ENCODE measurements around the gene FARS2. TPM values are rescaled to one million over a fixed set of nuclear protein-coding genes. Genes with fewer than 3 reads are reported as not detected.

Gene FARS2
- total RNA-seq, 5 donors from 2014 or later (not counting 1 experiment from before 2014, with no cell fraction given) = 17.9 to 24.2 (median 20.3) TPM

DNA sequence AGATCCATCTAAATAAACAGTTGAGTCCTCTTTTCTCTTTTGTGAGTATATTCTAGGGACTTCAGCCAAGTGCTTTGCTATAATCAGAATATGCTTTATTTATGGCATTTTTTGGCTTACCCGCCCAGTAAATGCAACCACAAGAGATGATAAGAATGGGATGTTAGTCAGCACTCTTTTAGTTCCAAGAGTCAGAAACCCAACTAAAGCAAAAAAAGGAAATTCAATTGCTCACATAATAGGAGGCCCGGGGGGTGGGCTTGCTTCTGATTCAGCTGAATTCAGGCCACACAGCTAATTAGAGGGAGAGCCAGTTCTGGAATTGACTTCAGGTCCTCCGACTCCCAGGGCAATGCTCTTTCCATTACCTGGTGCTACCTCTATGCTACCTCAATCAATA lies 250.6 kb downstream of the FARS2 start:
- no CpG with 5 or more reads among the region's 3 CpGs for WGBS (ENCODE audit: insufficient coverage)

GRCh38 chr6:5512422-5512821 lies 251.1 kb downstream of the FARS2 start:
- Mint-ChIP-seq H3K9me3 (no peaks in the 10 kb centered on the region), H3K27me3 (no peaks in the 10 kb centered on the region), H3K27ac (no peak overlapping the region), H3K36me3 (peaks cover 12% of the 10 kb centered on the region), H3K4me1 (peaks cover 29 to 50% (median 47%) of the 10 kb centered on the region in 3 donors), H3K4me3 (no peak overlapping the region)
- Histone ChIP-seq H3K9me3 (no peaks in the 10 kb centered on the region), H3K4me3 (ENCODE audit: control insufficient read depth in 1 of 2, extremely low read depth in 1 of 2, low read length in 1 of 2) (no peak overlapping the region), H3K4me1 (ENCODE audit: control insufficient read depth in 1 of 2, extremely low read depth in 1 of 2, insufficient read depth in 2 of 2, low read length in 2 of 2) (peaks cover 7 to 16% of the 10 kb centered on the region in 2 experiments), H3K27me3 (replicated peaks in 1 of 2; ENCODE audit: control insufficient read depth in 2 of 2, extremely low read depth in 1 of 2, insufficient read depth in 2 of 2, low read length in 1 of 2) (no peaks in the 10 kb centered on the region), H3K27ac (ENCODE audit: low read length) (no peak overlapping the region), H3K36me3 (ENCODE audit: control insufficient read depth in 2 of 2, extremely low read depth in 1 of 2, insufficient read depth in 1 of 2, low read length in 1 of 2) (no peaks in the 10 kb centered on the region)
- ChIA-PET CTCF (no interaction called here), POLR2A (no interaction called here)
- WGBS (ENCODE audit: insufficient coverage) = no CpG with 5 or more reads among the region's 2 CpGs
- DNase-seq (no peak), ATAC-seq (replicated peaks in 1 of 4) (no peak)

More for the DNA sequence above, 250.6 kb downstream of the FARS2 start:
- ATAC-seq (replicated peaks in 1 of 4) (no peak), DNase-seq (no peak)
- Mint-ChIP-seq H3K4me1 (peaks cover 30 to 50% (median 48%) of the 10 kb centered on the region in 3 donors), H3K9me3 (no peaks in the 10 kb centered on the region), H3K27ac (no peak overlapping the region), H3K4me3 (no peak overlapping the region), H3K36me3 (peaks cover 12% of the 10 kb centered on the region), H3K27me3 (no peaks in the 10 kb centered on the region)
- Histone ChIP-seq H3K27me3 (replicated peaks in 1 of 2; ENCODE audit: control insufficient read depth in 2 of 2, extremely low read depth in 1 of 2, insufficient read depth in 2 of 2, low read length in 1 of 2) (no peaks in the 10 kb centered on the region), H3K9me3 (no peaks in the 10 kb centered on the region), H3K4me3 (ENCODE audit: control insufficient read depth in 1 of 2, extremely low read depth in 1 of 2, low read length in 1 of 2) (no peak overlapping the region), H3K27ac (ENCODE audit: low read length) (no peak overlapping the region), H3K36me3 (ENCODE audit: control insufficient read depth in 2 of 2, extremely low read depth in 1 of 2, insufficient read depth in 1 of 2, low read length in 1 of 2) (no peaks in the 10 kb centered on the region), H3K4me1 (ENCODE audit: control insufficient read depth in 1 of 2, extremely low read depth in 1 of 2, insufficient read depth in 2 of 2, low read length in 2 of 2) (peaks cover 10 to 14% of the 10 kb centered on the region in 2 experiments)
- ChIA-PET POLR2A (no interaction called here), CTCF (no interaction called here)

DNA sequence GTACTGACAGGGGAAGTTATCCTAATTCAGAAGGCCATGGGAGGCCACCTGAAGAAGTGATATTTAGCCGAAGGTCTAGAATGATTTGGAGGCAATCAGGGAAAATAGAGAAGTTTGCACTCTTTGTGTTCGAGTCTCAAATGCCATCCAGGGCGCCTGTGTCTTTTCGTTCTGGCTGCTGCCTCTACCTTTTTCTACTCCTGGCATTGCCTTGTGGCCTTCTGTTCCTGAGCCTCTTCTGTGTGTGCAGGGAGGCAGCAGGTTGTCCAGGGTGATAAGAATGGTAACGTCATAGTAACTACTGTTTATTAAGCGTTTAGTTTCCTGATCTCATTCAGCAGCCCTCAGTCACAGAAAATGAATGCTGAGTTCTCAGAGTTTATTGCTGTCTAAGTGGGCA lies 252.1 kb downstream of the FARS2 start:
- peaks cover 12% of the 10 kb centered on the region for H3K36me3 Mint-ChIP-seq
- CTCF ChIA-PET = no interaction called here
- H3K27me3 Mint-ChIP-seq = no peaks in the 10 kb centered on the region
- WGBS (ENCODE audit: insufficient coverage) = 93% methylated on average over 3 of the region's 6 CpGs
- H3K4me3 Mint-ChIP-seq = no peak overlapping the region
- H3K27ac Mint-ChIP-seq = no peak overlapping the region
- Histone ChIP-seq H3K9me3 (no peaks in the 10 kb centered on the region), H3K27me3 (replicated peaks in 1 of 2; ENCODE audit: control insufficient read depth in 2 of 2, extremely low read depth in 1 of 2, insufficient read depth in 2 of 2, low read length in 1 of 2) (no peaks in the 10 kb centered on the region), H3K4me1 (ENCODE audit: control insufficient read depth in 1 of 2, extremely low read depth in 1 of 2, insufficient read depth in 2 of 2, low read length in 2 of 2) (peaks cover 10 to 15% of the 10 kb centered on the region in 2 experiments), H3K27ac (ENCODE audit: low read length) (no peak overlapping the region), H3K4me3 (ENCODE audit: control insufficient read depth in 1 of 2, extremely low read depth in 1 of 2, low read length in 1 of 2) (no peak overlapping the region), H3K36me3 (ENCODE audit: control insufficient read depth in 2 of 2, extremely low read depth in 1 of 2, insufficient read depth in 1 of 2, low read length in 1 of 2) (no peaks in the 10 kb centered on the region)
- POLR2A ChIA-PET = no interaction called here
- ATAC-seq (replicated peaks in 1 of 4) (no peak), DNase-seq (no peak)
- H3K4me1 Mint-ChIP-seq = peaks cover 33 to 49% (median 46%) of the 10 kb centered on the region in 3 donors
- no peaks in the 10 kb centered on the region for H3K9me3 Mint-ChIP-seq

- H3K9me3 ChIP-seq = no peaks in the 10 kb centered on the region
- H3K4me3 ChIP-seq (ENCODE audit: control insufficient read depth in 1 of 2, extremely low read depth in 1 of 2, low read length in 1 of 2) = no peak overlapping the region
- no peak for ATAC-seq (replicated peaks in 1 of 4)
- H3K4me1 Mint-ChIP-seq = peaks cover 39 to 56% (median 49%) of the 10 kb centered on the region in 3 donors
- no peak for DNase-seq
- POLR2A ChIA-PET = no interaction called here
- H3K27ac ChIP-seq (ENCODE audit: low read length) = no peak overlapping the region
- no peaks in the 10 kb centered on the region for H3K27me3 Mint-ChIP-seq
- H3K9me3 Mint-ChIP-seq = no peaks in the 10 kb centered on the region
- CTCF ChIA-PET = no interaction called here
- no peak overlapping the region for H3K27ac Mint-ChIP-seq
- peaks cover 13 to 19% of the 10 kb centered on the region in 2 experiments for H3K4me1 ChIP-seq (ENCODE audit: control insufficient read depth in 1 of 2, extremely low read depth in 1 of 2, insufficient read depth in 2 of 2, low read length in 2 of 2)
- H3K36me3 Mint-ChIP-seq = peaks cover 8% of the 10 kb centered on the region
- H3K36me3 ChIP-seq (ENCODE audit: control insufficient read depth in 2 of 2, extremely low read depth in 1 of 2, insufficient read depth in 1 of 2, low read length in 1 of 2) = no peaks in the 10 kb centered on the region
- H3K27me3 ChIP-seq (replicated peaks in 1 of 2; ENCODE audit: control insufficient read depth in 2 of 2, extremely low read depth in 1 of 2, insufficient read depth in 2 of 2, low read length in 1 of 2) = no peaks in the 10 kb centered on the region
- no peak overlapping the region for H3K4me3 Mint-ChIP-seq
These were observed 253.0 kb downstream of the FARS2 start for GRCh38 chr6:5514353-5514752.

GRCh38 chr6:5515200-5515599 lies 253.9 kb downstream of the FARS2 start:
- Mint-ChIP-seq H3K36me3 (peaks cover 2% of the 10 kb centered on the region), H3K27ac (no peak overlapping the region), H3K9me3 (no peaks in the 10 kb centered on the region), H3K4me3 (no peak overlapping the region), H3K27me3 (no peaks in the 10 kb centered on the region), H3K4me1 (peaks cover 46 to 65% (median 57%) of the 10 kb centered on the region in 3 donors)
- Histone ChIP-seq H3K9me3 (no peaks in the 10 kb centered on the region), H3K4me1 (ENCODE audit: control insufficient read depth in 1 of 2, extremely low read depth in 1 of 2, insufficient read depth in 2 of 2, low read length in 2 of 2) (peaks cover 21 to 27% of the 10 kb centered on the region in 2 experiments), H3K4me3 (ENCODE audit: control insufficient read depth in 1 of 2, extremely low read depth in 1 of 2, low read length in 1 of 2) (no peak overlapping the region), H3K27ac (ENCODE audit: low read length) (no peak overlapping the region), H3K36me3 (ENCODE audit: control insufficient read depth in 2 of 2, extremely low read depth in 1 of 2, insufficient read depth in 1 of 2, low read length in 1 of 2) (no peaks in the 10 kb centered on the region), H3K27me3 (replicated peaks in 1 of 2; ENCODE audit: control insufficient read depth in 2 of 2, extremely low read depth in 1 of 2, insufficient read depth in 2 of 2, low read length in 1 of 2) (no peaks in the 10 kb centered on the region)
- ChIA-PET POLR2A (no interaction called here), CTCF (no interaction called here)
- ATAC-seq (replicated peaks in 1 of 4) (no peak), DNase-seq (no peak)
- 100% methylated on average over 1 of the region's 4 CpGs for WGBS (ENCODE audit: insufficient coverage)

DNA sequence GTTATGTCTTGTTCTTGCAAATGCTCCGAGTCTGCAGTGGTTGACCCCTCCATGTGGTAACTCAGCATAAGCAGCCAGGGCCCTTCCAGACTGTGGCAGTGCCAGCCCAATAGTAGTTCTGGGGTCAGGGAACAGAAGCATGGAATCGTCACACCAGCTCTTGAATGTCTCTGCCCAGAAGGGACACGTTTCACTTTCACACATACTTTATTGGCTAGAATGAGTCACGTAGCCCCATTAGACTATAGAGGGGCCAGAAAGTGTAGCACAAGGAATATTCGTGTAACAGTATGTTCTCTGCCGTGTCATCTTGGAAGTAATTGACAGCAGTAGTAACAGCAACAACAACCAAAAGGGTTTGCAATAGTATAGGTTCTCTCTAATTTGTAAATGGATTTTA lies 254.7 kb downstream of the FARS2 start:
- no peak overlapping the region for H3K27ac ChIP-seq (ENCODE audit: low read length)
- ATAC-seq (replicated peaks in 1 of 4) (no peak), DNase-seq (no peak)
- Mint-ChIP-seq H3K4me3 (no peak overlapping the region), H3K27ac (peak overlapping the region in 1 of 2 donors; percentile 35), H3K4me1 (peaks cover 52 to 66% (median 62%) of the 10 kb centered on the region in 3 donors), H3K27me3 (no peaks in the 10 kb centered on the region), H3K9me3 (no peaks in the 10 kb centered on the region), H3K36me3 (no peaks in the 10 kb centered on the region)
- H3K9me3 ChIP-seq = no peaks in the 10 kb centered on the region
- ChIA-PET POLR2A (no interaction called here), CTCF (no interaction called here)
- no peaks in the 10 kb centered on the region for H3K36me3 ChIP-seq (ENCODE audit: control insufficient read depth in 2 of 2, extremely low read depth in 1 of 2, insufficient read depth in 1 of 2, low read length in 1 of 2)
- 80% methylated on average over 1 of the region's 6 CpGs for WGBS (ENCODE audit: insufficient coverage)
- no peak overlapping the region for H3K4me3 ChIP-seq (ENCODE audit: control insufficient read depth in 1 of 2, extremely low read depth in 1 of 2, low read length in 1 of 2)
- H3K4me1 ChIP-seq (ENCODE audit: control insufficient read depth in 1 of 2, extremely low read depth in 1 of 2, insufficient read depth in 2 of 2, low read length in 2 of 2) = peaks cover 21 to 36% of the 10 kb centered on the region in 2 experiments
- no peaks in the 10 kb centered on the region for H3K27me3 ChIP-seq (replicated peaks in 1 of 2; ENCODE audit: control insufficient read depth in 2 of 2, extremely low read depth in 1 of 2, insufficient read depth in 2 of 2, low read length in 1 of 2)

DNA sequence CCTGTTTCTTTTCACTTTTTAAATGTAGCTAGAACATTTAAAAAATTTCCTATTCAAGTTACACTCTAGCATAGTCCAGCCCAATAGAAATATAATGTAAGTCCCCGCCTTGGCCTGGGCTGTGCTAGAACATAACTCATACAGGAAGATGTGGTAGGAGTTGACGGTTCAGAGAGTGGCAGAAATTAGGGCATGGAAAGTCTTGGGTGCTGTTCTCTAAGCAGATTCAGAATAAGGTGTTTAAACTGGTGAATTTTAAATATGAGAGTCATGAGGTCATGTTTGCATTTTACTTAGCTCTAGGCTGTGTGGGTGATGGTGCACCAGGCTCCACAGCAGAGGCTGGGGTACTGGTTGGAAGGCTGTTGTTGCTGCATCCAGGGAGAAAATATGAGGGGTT lies 256.5 kb downstream of the FARS2 start:
- no peaks in the 10 kb centered on the region for H3K27me3 Mint-ChIP-seq
- no peaks in the 10 kb centered on the region for H3K9me3 Mint-ChIP-seq
- Histone ChIP-seq H3K4me3 (ENCODE audit: control insufficient read depth in 1 of 2, extremely low read depth in 1 of 2, low read length in 1 of 2) (no peak overlapping the region), H3K27me3 (replicated peaks in 1 of 2; ENCODE audit: control insufficient read depth in 2 of 2, extremely low read depth in 1 of 2, insufficient read depth in 2 of 2, low read length in 1 of 2) (no peaks in the 10 kb centered on the region), H3K27ac (ENCODE audit: low read length) (peak overlapping the region; percentile 25), H3K9me3 (no peaks in the 10 kb centered on the region), H3K36me3 (ENCODE audit: control insufficient read depth in 2 of 2, extremely low read depth in 1 of 2, insufficient read depth in 1 of 2, low read length in 1 of 2) (no peaks in the 10 kb centered on the region), H3K4me1 (ENCODE audit: control insufficient read depth in 1 of 2, extremely low read depth in 1 of 2, insufficient read depth in 2 of 2, low read length in 2 of 2) (peaks cover 30 to 50% of the 10 kb centered on the region in 2 experiments)
- CTCF ChIA-PET = interaction anchor here in 1 of 2 donors (0.6 kb wide), 1 partner anchor 84 kb away, joined by 4 read pairs; no protein-coding TSS in a partner anchor
- POLR2A ChIA-PET = no interaction called here
- ATAC-seq (replicated peaks in 1 of 4) = peak; percentile 69 to 85 (median 74)
- peak in 21 of 35 experiments; percentile 10 to 51 (median 20) for DNase-seq
- H3K4me1 Mint-ChIP-seq = peaks cover 63 to 66% (median 65%) of the 10 kb centered on the region in 3 donors
- peaks cover 2% of the 10 kb centered on the region for H3K36me3 Mint-ChIP-seq
- 10% methylated on average over 1 of the region's 2 CpGs for WGBS (ENCODE audit: insufficient coverage)
- peak overlapping the region; percentile 59 to 70 for H3K27ac Mint-ChIP-seq
- peak overlapping the region in 2 of 3 donors; percentile 0 to 63 for H3K4me3 Mint-ChIP-seq
